ENCODE results near the gene SLC39A7.

The SLC39A7 gene

GRCh38 chr6:33166363-33166762, 34.3 kb upstream of the SLC39A7 start:
- Mint-ChIP-seq H3K27me3 (peaks cover 28% of the 10 kb centered on the region), H3K27ac (peak overlapping the region; percentile 12), H3K9me3 (no peaks in the 10 kb centered on the region)

GRCh38 chr6:33166811-33167210, 33.9 kb upstream of the SLC39A7 start:
- intact Hi-C loops (cut with micrococcal nuclease): no loop called here
- Mint-ChIP-seq H3K4me1 (ENCODE audit: low read depth) (peaks cover 30% of the 10 kb centered on the region), H3K4me3 (no peak overlapping the region), H3K9me3 (no peaks in the 10 kb centered on the region), H3K27me3 (peaks cover 31% of the 10 kb centered on the region), H3K36me3 (ENCODE audit: low read depth) (no peaks in the 10 kb centered on the region), H3K27ac (no peak overlapping the region)

More at GRCh38 chr6:33166363-33166762, 34.3 kb upstream of the SLC39A7 start:
- no peak overlapping the region for H3K4me3 Mint-ChIP-seq
- H3K4me1 Mint-ChIP-seq (ENCODE audit: low read depth): peaks cover 35% of the 10 kb centered on the region
- H3K36me3 Mint-ChIP-seq (ENCODE audit: low read depth): no peaks in the 10 kb centered on the region
- intact Hi-C loops (cut with micrococcal nuclease): no loop called here

DNA sequence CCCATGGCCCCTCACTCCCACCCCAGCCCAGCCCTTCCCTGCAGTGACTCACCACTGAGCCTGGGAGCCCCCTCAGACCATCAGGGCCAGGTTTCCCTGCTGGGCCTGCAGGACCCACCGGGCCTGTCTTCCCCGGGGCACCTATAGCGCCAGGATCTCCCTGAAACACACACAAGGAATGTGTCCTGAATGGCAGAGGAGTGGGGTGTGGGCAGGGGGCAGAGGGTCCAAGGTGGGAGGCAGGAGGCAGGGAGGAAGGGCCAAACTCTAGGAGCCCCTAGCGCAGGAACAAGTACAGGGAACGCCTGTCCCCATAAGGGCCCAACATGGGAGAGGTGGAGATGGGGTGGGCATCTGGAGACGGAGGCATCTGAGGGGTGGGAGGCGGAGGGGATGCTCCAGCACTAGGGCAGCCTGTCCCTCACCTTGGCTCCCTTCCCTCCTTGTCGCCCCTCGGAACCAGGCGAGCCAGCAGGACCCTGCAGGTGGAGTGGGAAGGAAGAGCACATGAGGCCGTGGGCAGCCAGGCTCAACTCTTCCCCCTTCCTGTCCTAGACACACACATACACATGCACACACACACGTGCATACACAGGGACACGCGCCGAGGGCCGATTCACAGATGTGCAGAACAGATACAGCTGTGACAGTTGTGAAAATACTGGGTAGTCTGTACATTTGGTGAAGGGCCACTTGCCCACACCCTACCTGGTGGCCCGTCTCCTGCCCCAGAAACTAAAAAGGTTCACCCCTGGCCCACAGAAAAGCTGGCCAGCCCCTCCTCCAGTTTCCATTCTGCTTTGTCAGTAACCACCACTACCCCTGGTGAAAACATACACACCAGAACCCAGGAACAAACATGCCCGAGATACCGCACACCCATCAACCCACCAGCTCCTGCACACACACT, 33.0 kb upstream of the SLC39A7 start:
- H3K9me3 Mint-ChIP-seq: no peaks in the 10 kb centered on the region
- intact Hi-C loops (cut with micrococcal nuclease): no loop called here

DNA sequence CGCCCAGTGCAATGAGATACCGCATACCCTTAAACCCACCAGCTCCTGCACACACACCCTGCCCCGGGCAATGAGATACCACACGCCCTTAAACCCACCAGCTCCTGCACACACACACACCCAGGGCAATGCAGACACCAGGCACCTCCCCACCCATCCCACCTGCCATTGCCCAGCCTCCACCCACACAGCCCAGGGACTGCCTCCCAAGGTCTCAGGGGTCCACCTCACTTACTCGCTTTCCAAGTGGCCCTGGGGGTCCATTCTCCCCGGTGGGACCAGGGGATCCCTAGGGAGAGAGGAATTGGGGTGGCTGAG, 32.4 kb upstream of the SLC39A7 start:
- Mint-ChIP-seq H3K27ac (no peak overlapping the region), H3K27me3 (peaks cover 41% of the 10 kb centered on the region), H3K36me3 (ENCODE audit: low read depth) (no peaks in the 10 kb centered on the region), H3K4me1 (ENCODE audit: low read depth) (peaks cover 27% of the 10 kb centered on the region), H3K4me3 (no peak overlapping the region), H3K9me3 (no peaks in the 10 kb centered on the region)
- intact Hi-C loops (cut with micrococcal nuclease): no loop called here

More for the DNA sequence above, 33.0 kb upstream of the SLC39A7 start:
- H3K36me3 Mint-ChIP-seq (ENCODE audit: low read depth): no peaks in the 10 kb centered on the region
- H3K4me3 Mint-ChIP-seq: no peak overlapping the region
- peaks cover 27% of the 10 kb centered on the region for H3K4me1 Mint-ChIP-seq (ENCODE audit: low read depth)
- peaks cover 35% of the 10 kb centered on the region for H3K27me3 Mint-ChIP-seq
- no peak overlapping the region for H3K27ac Mint-ChIP-seq

GRCh38 chr6:33168639-33169038, 32.0 kb upstream of the SLC39A7 start:
- no peak overlapping the region for H3K4me3 Mint-ChIP-seq

DNA sequence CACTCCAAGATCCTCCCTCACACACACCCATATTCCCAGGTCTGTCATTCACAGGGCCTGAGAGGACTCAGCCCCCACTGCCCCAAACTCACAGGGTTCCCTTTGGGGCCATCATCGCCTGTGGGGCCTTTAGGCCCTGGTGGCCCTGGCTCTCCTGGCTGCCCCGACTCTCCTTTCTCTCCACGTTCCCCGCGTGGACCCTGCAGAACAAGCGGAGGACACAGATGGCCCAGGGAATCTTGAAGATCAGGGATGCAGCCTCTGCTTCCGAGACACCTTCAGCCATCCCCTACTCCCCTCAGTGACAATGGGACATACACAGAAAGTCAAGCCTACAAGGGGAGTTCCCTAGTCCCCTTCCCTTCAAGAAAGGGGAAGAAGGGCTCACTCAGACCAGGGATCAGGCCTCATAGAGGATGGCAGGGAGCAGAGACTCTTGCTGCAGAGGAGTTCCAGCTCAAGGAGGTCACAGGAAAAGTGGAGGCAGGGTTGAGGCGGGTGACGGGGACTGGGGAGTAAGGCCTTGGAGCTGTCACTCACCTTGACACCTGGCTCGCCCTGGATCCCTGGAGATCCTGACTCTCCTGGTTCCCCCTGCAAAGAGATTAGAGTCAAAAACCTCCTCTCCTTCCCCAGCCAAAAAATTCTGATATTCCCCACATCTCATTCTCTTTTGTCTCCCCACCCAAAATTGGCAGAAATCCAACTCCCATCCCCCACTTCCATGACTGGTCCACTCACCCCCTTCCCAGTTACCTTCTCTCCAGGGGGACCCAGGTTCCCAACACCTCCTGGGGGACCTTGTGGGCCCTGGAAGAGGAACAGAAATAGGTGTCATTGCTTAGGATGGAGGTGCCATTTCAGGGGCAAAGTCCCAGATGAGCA, 31.1 kb upstream of the SLC39A7 start:
- Mint-ChIP-seq H3K36me3 (ENCODE audit: low read depth) (no peaks in the 10 kb centered on the region), H3K27me3 (peaks cover 40% of the 10 kb centered on the region), H3K9me3 (no peaks in the 10 kb centered on the region), H3K27ac (peak overlapping the region; percentile 26), H3K4me1 (ENCODE audit: low read depth) (peaks cover 27% of the 10 kb centered on the region), H3K4me3 (no peak overlapping the region)
- intact Hi-C loops (cut with micrococcal nuclease): no loop called here

More at GRCh38 chr6:33168639-33169038, 32.0 kb upstream of the SLC39A7 start:
- H3K4me1 Mint-ChIP-seq (ENCODE audit: low read depth): peaks cover 27% of the 10 kb centered on the region
- no peaks in the 10 kb centered on the region for H3K9me3 Mint-ChIP-seq
- no peaks in the 10 kb centered on the region for H3K36me3 Mint-ChIP-seq (ENCODE audit: low read depth)
- H3K27ac Mint-ChIP-seq: peak overlapping the region; percentile 26
- intact Hi-C loops (cut with micrococcal nuclease): no loop called here
- peaks cover 45% of the 10 kb centered on the region for H3K27me3 Mint-ChIP-seq

- no peaks in the 10 kb centered on the region for H3K36me3 Mint-ChIP-seq (ENCODE audit: low read depth)
- H3K27ac Mint-ChIP-seq: no peak overlapping the region
- no peak overlapping the region for H3K4me3 Mint-ChIP-seq
- intact Hi-C loops (cut with micrococcal nuclease): no loop called here
- peaks cover 45% of the 10 kb centered on the region for H3K27me3 Mint-ChIP-seq
- no peaks in the 10 kb centered on the region for H3K9me3 Mint-ChIP-seq
- peaks cover 27% of the 10 kb centered on the region for H3K4me1 Mint-ChIP-seq (ENCODE audit: low read depth)
Observed at GRCh38 chr6:33170176-33171015, 30.3 kb upstream of the SLC39A7 start.

- intact Hi-C loops (cut with micrococcal nuclease): no loop called here
- H3K4me3 Mint-ChIP-seq: no peak overlapping the region
- no peaks in the 10 kb centered on the region for H3K9me3 Mint-ChIP-seq
- H3K27ac Mint-ChIP-seq: no peak overlapping the region
- H3K4me1 Mint-ChIP-seq (ENCODE audit: low read depth): peaks cover 20% of the 10 kb centered on the region
- peaks cover 44% of the 10 kb centered on the region for H3K27me3 Mint-ChIP-seq
- H3K36me3 Mint-ChIP-seq (ENCODE audit: low read depth): no peaks in the 10 kb centered on the region
Observed at GRCh38 chr6:33171016-33171879, 29.4 kb upstream of the SLC39A7 start.

- H3K9me3 Mint-ChIP-seq: no peaks in the 10 kb centered on the region
- peaks cover 19% of the 10 kb centered on the region for H3K4me1 Mint-ChIP-seq (ENCODE audit: low read depth)
- peaks cover 45% of the 10 kb centered on the region for H3K27me3 Mint-ChIP-seq
- H3K36me3 Mint-ChIP-seq (ENCODE audit: low read depth): no peaks in the 10 kb centered on the region
- intact Hi-C loops (cut with micrococcal nuclease): loop anchor here (2.0 kb wide), 1 partner anchor 53 kb away; no protein-coding TSS in a partner anchor
- peak overlapping the region; percentile 28 for H3K27ac Mint-ChIP-seq
- H3K4me3 Mint-ChIP-seq: no peak overlapping the region
Observed at GRCh38 chr6:33171880-33172687, 28.6 kb upstream of the SLC39A7 start.

DNA sequence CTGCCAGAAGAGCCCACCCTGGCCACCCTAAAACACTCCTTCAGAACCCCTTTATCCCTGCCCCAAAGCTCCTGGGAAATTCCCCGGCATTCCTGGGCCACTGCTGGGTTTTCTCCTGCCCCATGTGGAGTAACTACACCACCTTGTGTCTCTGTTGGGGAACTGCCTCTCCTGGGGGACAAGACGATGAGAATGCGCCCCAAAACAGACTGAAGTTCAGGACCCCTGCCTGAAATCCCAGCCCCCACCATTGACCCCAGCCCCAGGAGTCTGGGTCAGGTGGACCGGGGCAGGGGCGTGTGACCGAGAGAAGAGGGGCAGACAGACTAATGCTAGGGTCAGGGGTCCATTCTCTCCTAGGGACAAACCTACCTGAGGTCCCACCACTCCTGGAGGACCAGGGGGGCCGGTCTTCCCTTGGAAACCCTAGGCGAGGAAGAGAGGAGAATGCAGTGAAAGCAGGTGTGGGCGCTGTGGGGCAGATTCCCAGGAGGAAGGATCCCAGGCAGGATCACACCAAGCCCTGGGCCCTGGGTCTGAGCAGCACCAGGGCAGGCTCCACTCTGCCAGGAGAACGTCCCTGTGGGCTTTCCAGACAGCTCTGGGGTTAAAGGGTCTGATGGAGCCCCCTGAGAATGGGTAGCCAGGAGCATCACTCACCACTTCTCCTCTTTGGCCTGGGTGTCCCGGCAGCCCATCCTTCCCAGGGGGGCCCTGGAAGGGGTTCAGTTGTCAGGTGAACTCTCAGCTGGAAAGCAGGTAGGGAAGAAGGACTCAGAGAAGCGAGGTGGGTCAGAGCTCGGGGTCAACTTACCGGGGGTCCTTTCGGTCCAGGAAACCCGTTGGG, 27.8 kb upstream of the SLC39A7 start:
- Mint-ChIP-seq H3K27ac (peak overlapping the region; percentile 28), H3K9me3 (no peaks in the 10 kb centered on the region), H3K27me3 (peaks cover 47% of the 10 kb centered on the region), H3K4me1 (ENCODE audit: low read depth) (peaks cover 19% of the 10 kb centered on the region), H3K36me3 (ENCODE audit: low read depth) (no peaks in the 10 kb centered on the region), H3K4me3 (no peak overlapping the region)
- intact Hi-C loops (cut with micrococcal nuclease): loop anchor here (2.0 kb wide), 1 partner anchor 54 kb away; no protein-coding TSS in a partner anchor

GRCh38 chr6:33173535-33174180, 27.0 kb upstream of the SLC39A7 start:
- peaks cover 19% of the 10 kb centered on the region for H3K4me1 Mint-ChIP-seq (ENCODE audit: low read depth)
- peaks cover 50% of the 10 kb centered on the region for H3K27me3 Mint-ChIP-seq
- no peak overlapping the region for H3K27ac Mint-ChIP-seq
- H3K9me3 Mint-ChIP-seq: no peaks in the 10 kb centered on the region
- H3K4me3 Mint-ChIP-seq: no peak overlapping the region
- no peaks in the 10 kb centered on the region for H3K36me3 Mint-ChIP-seq (ENCODE audit: low read depth)
- intact Hi-C loops (cut with micrococcal nuclease): loop anchor here (2.0 kb wide), 1 partner anchor 55 kb away; no protein-coding TSS in a partner anchor

Data from dendritic cell treated with granulocyte-macrophage colony-stimulating factor and Interleukin-4, amounts not matched to agents 40 ng/mL and 50 ng/mL, for 4 days (primary cell).